BJ (cell line): ENCODE results near the gene HLA-DOA. TPM values are rescaled to one million over a fixed set of nuclear protein-coding genes. Genes with fewer than 3 reads are reported as not detected.

ENCODE experiments used
- CTCF ChIA-PET: fragments of 350-600 bp; formaldehyde crosslinking; extraction: SDS; loops from one replicate; lab custom pipeline; 2021; ENCODE audit warnings: antibody characterized with exemption, inconsistent platforms; lab: Yijun Ruan, JAX
- POLR2A ChIA-PET: fragments of 300-600 bp; sonication (Branson Sonifier 250); formaldehyde crosslinking; extraction: SDS; loops from one replicate; lab custom pipeline; 2021; ENCODE audit warnings: antibody characterized with exemption; lab: Charles Lee
- DNase-seq: peaks from one replicate; pipeline ENCODE4 v3.0.0-alpha.2; 2011; ENCODE audit warnings: low read depth
- H3K27me3 ChIP-seq: 2 replicates; pipeline ENCODE4 v1.6.0; 2011; ENCODE audit warnings: low read length; ENCODE audit not compliant: control insufficient read depth, insufficient read depth
- H3K36me3 ChIP-seq: 2 replicates; pipeline ENCODE4 v1.5.1; 2011; ENCODE audit warnings: low read length; ENCODE audit not compliant: control insufficient read depth, insufficient read depth
- H3K4me3 ChIP-seq: 2 replicates; pipeline ENCODE4 v1.5.1; 2011; ENCODE audit warnings: low read depth, mild to moderate bottlenecking, control low read depth, low read length
- CTCF ChIP-seq: IDR thresholded peaks from 2 replicates; pipeline ENCODE4 v1.5.1; 2011; ENCODE audit warnings: low read depth, mild to moderate bottlenecking, control low read depth, inconsistent platforms, low read length, moderate library complexity; ENCODE audit not compliant: insufficient read depth
- polyA plus RNA-seq: library from polyadenylated mRNA; depleted of rRNA; stranded (reverse); fragments of >200 nt; gene quantifications from 2 replicates; pipeline ENCODE4 v1.2.3, GENCODE V29; 2011

Gene HLA-DOA
- polyA plus RNA-seq, 1 experiment: not detected

- Histone ChIP-seq H3K27me3 (no peaks in the 10 kb centered on the region), H3K36me3 (peaks cover 2% of the 10 kb centered on the region; the same call in 1 of the 2 replicates), H3K4me3 (peak overlapping the region; percentile 74)
- no peak for DNase-seq
- CTCF ChIA-PET: interaction anchor here (1.2 to 4.7 kb wide), 10 partner anchors 12 to 129 kb away, joined by 3 to 61 read pairs (median 8); partner anchors contain the start of genes HLA-DMA and TAP2
- POLR2A ChIA-PET: no interaction called here
- TF ChIP-seq CTCF: peak; percentile 56
Observed at GRCh38 chr6:32967151-32968091, 42.0 kb downstream of the HLA-DOA start.

GRCh38 chr6:32964776-32965175, 44.6 kb downstream of the HLA-DOA start:
- H3K27me3 ChIP-seq: no peaks in the 10 kb centered on the region
- DNase-seq: no peak
- ChIA-PET CTCF (interaction anchor here (1.5 to 2.5 kb wide), 2 partner anchors 11 to 79 kb away, joined by 4 to 27 read pairs; partner anchors contain the start of gene HLA-DMA), POLR2A (no interaction called here)
- H3K4me3 ChIP-seq: no peak overlapping the region
- no peaks in the 10 kb centered on the region for H3K36me3 ChIP-seq
- no peak for TF ChIP-seq CTCF

- no peak overlapping the region for H3K4me3 ChIP-seq
- DNase-seq: no peak
- H3K27me3 ChIP-seq: no peaks in the 10 kb centered on the region
- no peaks in the 10 kb centered on the region for H3K36me3 ChIP-seq
- ChIA-PET POLR2A (no interaction called here), CTCF (interaction anchor here (0.6 to 2.5 kb wide), 5 partner anchors 10 to 1423 kb away, joined by 4 to 27 read pairs (median 4); partner anchors contain the start of gene HLA-DMA)
- no peak for TF ChIP-seq CTCF
Observed at GRCh38 chr6:32963866-32964265, 45.5 kb downstream of the HLA-DOA start.

- no peak for TF ChIP-seq CTCF
- POLR2A ChIA-PET: no interaction called here
- Histone ChIP-seq H3K4me3 (no peak overlapping the region), H3K27me3 (no peaks in the 10 kb centered on the region), H3K36me3 (no peaks in the 10 kb centered on the region)
- no peak for DNase-seq
- CTCF ChIA-PET: interaction anchor here (1.8 to 2.5 kb wide), 2 partner anchors 9 to 29 kb away, joined by 7 to 27 read pairs; partner anchors contain the start of gene HLA-DMA
Observed at GRCh38 chr6:32962213-32962826, 47.1 kb downstream of the HLA-DOA start.

GRCh38 chr6:32960563-32960962, 48.8 kb downstream of the HLA-DOA start:
- POLR2A ChIA-PET: no interaction called here
- H3K4me3 ChIP-seq: no peak overlapping the region
- CTCF ChIA-PET: interaction anchor here (1.0 kb wide), 1 partner anchor 18 kb away, joined by 3 read pairs; no protein-coding TSS in a partner anchor
- no peak for DNase-seq
- no peak for TF ChIP-seq CTCF
- H3K36me3 ChIP-seq: no peaks in the 10 kb centered on the region
- H3K27me3 ChIP-seq: no peaks in the 10 kb centered on the region
